ENCODE results near the gene GPD1.

- TF ChIP-seq POLR2AphosphoS5 (IDR thresholded peaks at IDR 0.05; ENCODE audit: low read length) (no peak), CREB1 (IDR thresholded peaks at IDR 0.05; ENCODE audit: low read depth) (no peak), REST (IDR thresholded peaks at IDR 0.05; ENCODE audit: low read depth, low read length) (no peak), MAX (IDR thresholded peaks at IDR 0.05; ENCODE audit: low read depth, low read length) (no peak)
These were observed 40.9 kb upstream of the GPD1 start for GRCh38 chr12:50062728-50063460.

Measured in GM12878 (cell line).